Measurements from ENCODE around the gene ELOVL1.
A peak's percentile ranks its signal among the peaks of the same experiment; 100 is the strongest.
"Not testable (repeated sequence)": the region's sequence is repeated elsewhere in the genome, so short reads cannot be mapped to it uniquely, and the experiment has no call there.

Gene ELOVL1

DNA sequence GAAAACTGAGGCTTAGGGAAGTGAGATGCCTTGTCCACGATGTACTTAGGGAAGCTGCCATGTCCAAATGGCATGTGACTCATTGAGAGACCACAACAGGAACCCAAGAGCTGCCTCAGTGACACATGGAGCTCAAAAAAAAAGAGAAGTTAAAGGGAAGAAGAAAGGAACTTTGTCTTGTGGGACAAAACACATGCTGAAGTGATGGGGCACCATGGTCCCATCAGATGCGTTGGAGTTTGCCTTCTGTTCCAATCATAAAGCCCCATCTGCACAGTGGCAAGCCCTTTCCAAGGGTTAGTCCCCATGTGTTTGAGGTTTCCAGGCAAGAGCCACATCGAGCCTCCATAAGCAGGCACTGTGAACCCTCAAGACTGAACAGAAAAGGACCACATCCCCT is 13.8 kb upstream of the ELOVL1 start:
- no peak for DNase-seq (ENCODE audit: low read depth in 2 of 2)

DNA sequence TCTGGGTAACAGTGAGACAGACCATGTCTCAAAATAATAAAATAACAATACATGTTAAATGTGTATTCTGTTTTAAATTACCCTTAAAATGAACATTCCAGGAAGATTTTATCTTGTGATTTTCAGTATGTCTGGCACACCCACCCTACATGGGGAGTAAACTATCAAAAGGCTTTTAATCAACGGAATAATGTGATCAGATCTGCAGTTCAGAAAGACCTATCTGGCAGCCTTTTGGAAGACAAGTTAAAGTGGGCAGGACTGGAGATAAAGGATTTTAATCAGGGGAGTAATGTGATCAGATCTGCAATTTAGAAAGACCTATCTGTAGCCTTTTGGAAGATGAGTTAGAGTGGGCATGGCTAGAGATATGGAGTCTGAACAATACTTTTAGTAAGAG is 11.7 kb upstream of the ELOVL1 start:
- no peak for DNase-seq (ENCODE audit: low read depth in 2 of 2)

DNA sequence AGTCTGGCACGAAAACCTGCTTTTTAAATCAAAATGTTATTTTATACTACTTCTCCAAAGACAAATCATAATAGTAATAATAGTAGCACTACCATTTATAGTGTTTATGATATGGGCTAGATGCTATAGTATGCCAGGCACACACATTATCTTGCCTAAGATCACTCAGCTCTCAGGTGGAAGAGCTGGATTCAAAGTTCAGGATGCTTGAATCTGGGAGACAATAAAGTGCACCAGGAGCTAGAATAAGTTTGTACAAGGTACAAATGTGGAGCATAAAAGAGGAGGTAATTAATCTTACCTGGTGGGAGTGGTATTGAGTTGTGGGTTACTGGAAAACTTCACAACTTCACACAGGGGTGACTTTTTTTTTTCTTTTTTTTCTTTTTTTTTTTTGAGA is 10.0 kb upstream of the ELOVL1 start:
- DNase-seq (ENCODE audit: low read depth in 2 of 2), result no peak

DNA sequence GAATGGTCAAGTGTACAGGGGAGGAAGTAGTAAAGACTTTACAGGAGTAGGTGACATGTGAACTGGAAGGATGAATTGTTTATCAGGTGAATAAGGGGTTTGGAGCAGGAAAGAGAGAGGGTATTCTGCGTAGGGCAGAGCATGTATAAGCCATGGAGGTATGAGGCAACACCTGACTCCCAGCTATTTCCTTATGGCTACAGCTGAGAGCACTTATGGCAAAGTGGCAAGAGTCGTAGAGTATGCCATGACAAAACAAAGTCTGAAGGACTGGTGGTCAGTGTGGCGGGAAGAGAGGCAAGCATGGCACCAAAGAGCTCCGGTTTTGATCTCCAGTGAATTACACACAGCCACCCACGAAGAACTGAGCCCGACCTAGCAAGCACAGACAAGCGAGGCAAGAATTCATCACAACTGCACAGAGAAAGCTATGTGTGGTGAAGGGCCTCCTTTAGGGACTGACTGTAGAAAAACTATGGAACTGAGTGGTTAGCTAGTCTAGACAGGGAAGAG is 9.0 kb upstream of the ELOVL1 start:
- no peak for DNase-seq (ENCODE audit: low read depth in 2 of 2)

DNA sequence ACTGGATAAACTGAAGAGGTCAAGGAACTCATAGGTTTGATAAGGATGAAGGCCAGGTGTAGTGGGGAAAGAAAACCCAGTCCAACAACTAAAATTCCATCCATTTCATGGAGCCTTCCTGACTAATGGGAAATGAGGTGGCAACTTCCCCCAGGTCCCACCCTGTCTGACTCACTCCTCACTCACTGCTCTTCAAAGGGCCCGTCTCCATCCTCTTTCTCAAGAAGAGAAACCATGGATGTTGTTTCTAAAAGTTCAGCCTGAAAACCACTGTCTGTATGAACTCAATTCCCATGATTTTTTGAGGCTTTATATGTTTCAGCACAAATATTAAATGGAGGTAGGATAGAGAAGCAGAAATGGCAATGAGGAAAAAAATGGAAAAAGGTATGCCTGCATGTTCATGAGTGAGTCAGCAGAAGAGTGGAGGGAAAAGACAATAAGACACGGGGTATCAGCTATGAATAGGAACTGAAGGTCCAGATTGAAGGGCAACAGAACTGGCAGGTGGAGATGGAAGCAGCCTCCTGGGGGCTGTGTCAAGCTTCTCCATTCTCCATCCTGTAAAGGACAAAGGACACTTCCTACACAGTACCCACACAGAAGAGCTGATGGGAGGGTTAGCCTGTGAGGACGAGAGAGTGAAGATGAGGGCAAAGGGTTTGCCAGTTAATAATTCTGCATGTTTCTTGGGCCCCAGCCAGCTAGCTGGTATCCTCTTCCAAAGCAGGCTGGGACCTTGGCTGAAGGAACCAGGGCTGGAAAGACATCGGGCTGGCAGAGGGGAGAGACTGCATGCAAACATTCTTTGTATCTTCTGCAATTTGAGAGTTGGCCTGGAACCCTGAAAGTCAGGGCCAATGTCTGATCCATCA is 5.5 kb upstream of the ELOVL1 start:
- no peak for DNase-seq (ENCODE audit: low read depth in 2 of 2)

DNA sequence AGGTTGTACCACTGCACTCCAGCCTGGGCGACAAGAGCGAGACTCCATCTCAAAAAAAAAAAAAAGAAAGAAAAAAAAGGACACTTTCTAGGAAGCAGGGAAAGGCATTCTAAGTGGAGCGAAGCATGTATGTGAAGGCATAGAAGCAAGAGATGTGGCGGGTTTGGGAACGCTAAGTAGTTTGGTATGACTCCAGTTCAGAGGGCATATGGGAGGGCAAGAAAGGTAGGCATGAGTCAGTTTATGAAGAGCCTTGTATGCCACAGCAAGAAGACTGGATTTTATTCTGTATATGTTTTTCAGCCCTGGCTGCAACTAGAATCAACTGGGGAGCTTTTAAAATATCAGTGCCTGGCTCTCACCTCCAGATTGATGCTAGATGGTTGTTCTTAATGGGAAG is 4.4 kb upstream of the ELOVL1 start:
- DNase-seq (ENCODE audit: low read depth in 2 of 2), result no peak

DNA sequence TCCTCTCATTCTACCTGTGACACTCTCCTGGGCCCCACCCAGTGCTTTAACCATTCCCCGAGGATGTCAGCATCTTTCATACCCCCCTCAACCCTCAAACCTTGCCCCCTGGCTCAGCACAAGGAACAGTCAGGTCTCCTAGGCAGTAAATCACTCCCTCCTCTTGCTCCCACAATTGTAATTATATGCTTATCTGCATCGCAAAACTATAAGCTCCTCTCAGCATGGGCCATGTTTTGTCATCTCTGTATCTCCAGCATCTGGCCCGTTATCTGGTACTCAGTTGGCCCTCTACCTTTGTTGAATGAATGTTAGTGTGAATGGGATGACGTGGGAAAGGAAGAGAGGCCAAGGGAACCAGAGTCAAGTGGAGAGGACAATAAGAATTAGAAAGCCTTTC is 2.8 kb upstream of the ELOVL1 start:
- DNase-seq (ENCODE audit: low read depth in 2 of 2), result no peak

DNA sequence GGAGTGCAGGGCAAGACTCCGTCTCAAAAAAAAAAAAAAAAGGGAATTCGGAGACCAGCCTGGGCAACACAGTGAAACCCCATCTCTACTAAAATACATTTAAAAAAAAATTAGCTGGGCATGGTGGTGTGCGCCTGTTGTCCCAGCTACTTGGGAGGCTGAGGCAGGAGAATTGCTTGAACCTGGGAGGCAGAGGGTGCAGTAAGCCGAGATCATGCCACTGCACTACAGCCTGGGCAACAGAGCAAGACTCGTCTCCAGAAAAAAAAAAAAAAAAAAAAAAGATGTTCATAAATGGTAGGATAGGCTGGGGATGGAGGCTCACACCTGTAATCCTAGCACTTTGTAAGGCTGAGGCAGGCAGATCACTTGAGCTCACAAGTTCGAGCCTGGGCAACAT is 2.0 kb upstream of the ELOVL1 start:
- DNase-seq (ENCODE audit: low read depth in 2 of 2), result not testable (repeated sequence)

DNA sequence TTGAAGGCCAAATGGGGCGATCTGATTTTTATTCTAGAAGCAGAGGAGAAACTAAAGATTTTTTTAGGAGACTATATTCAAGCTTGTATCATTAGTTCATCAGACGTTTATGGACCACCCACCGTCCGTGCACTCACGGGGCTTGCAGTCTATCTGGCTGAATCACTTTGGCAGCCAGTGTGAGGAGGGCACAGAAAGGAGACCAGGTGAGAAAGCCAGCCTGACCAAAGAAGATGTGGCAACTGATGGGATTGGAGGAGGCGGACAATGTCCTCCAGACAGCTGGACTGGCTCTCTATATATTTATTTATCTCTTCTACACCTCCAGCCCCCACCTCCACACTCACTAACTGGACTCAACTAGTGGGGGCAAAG is 822 bp upstream of the ELOVL1 start:
- no peak for DNase-seq (ENCODE audit: low read depth in 2 of 2)

DNA sequence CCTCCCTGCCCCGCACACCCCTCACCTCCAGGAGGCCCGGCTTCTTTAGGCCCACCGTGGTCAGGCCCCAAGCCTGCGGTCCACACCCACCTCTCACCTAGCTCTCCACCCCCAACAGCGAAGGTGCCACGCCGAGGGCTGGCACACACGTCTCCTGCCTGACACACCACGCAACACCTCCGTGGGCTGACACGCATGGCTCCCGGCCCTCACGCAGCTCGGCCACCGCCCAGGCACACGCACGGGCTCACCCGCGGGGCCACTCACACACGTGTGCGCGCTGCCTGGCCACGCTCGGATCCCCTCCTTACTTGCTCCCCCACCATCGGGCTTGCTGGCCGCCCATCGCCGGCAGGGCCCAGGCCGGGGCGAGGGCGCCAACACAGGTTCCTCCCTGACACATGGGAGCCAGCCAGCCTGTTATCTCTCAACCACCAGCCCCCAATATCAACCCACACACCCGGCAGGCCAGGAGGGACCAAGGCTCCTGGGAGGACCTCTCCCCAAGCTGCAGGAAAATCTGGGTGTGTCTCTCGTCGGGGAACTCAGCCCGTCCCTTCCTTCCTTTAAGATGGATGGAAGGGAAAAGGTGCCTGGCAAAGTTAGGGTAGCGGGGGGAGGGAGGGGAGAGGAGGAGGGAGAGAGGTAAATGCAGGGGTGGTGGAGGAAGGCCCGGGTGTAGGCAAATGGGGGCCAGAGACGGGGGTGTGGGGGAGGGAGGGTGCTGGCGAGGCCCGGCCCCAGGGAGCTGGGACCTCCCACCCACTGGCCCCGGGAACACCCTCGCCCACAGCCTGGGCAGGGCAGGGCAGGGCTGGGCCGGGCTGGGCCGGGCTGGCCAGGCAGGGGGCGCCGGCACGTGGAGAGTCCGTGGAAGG is 546 bp downstream of the ELOVL1 start:
- no peak for DNase-seq (ENCODE audit: low read depth in 2 of 2)

DNA sequence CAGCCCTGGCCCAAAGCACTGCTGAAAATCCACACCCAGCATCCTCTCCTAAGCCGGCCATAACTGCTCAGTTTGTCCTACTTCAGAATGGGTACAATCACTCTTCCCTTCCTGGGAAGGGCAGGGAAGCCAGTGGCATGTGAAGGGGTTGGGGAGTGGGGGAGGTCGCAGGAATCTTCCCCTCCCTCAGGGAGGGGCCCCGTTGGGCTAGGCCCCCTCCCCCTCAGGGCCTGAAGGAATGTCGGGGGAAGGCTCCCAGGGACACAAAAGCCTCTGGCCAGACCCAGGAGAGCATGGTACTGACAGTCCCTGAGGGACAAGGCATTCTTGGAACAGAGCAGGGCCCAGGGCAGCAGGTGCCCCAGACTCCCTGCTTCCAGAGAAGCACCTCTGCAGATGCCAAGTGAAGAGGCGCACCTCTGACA is 1.2 kb downstream of the ELOVL1 start:
- DNase-seq (ENCODE audit: low read depth in 2 of 2), result no peak

DNA sequence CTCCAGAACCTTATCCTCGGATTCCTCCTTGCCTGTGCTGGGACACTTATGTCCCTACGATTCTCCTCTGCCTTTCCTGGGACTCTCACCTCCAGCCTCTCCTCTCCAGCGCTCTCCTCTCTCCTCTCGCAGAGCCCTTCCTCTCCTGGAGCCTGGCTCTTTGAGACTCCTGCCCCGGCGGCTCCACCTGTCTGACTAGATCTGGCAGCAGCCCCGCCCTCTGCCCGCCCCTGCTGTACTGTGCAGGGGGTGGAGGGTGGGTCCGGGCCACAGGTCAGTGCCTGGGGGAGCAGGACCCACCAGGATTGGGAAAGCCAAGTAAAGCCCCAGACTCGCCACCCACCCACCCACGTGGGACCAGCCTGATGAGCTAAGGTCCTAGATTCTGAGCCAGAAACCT is 1.6 kb downstream of the ELOVL1 start:
- DNase-seq (ENCODE audit: low read depth in 2 of 2), result no peak

DNA sequence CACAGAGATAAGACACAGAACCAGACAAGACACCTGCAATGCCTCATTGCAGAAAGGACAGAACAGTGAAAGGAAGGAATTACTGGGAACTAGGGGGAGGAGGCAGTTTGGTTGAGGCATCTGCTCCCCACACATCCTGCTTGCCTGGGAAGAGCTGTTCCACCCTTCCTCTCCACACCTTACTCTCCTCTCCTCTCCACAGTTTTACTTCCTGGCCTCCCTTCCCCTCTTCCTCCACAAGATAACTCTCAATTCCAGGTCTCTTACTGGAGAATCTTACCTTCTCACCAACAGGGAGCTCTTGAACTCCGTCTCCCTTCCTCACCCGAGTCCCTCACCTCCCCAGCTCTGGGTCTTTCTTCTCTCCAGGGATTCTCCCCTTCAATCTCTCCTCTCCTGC is 2.1 kb downstream of the ELOVL1 start:
- no peak for DNase-seq (ENCODE audit: low read depth in 2 of 2)

DNA sequence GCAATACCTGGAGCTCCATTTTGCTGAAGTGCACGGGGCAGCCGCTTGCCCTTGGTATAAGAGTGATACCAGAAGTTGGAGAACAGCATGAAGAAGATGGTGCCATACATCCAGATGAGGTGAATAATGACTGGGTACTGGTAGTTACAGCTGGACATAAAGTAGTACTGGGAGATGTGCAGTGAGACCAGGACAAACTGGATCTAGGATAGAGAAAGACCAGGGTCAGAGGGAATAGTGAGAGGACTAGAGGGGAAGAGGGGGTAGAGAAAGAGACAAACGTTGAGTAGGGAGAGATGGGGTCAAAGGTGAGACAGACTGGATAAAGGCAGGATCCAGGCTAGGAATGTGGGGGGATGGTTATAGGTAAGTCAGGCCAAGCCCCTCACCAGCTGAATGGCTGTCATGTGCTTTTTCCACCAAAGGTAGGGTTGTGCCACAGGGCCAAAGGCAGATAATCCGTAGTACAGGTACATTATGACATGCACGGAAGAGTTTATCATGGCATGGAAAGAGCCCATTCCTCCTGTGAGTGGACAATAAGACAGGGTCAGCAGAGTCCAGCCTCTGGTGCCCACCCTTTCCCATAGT is 3.8 kb downstream of the ELOVL1 start:
- no peak for DNase-seq (ENCODE audit: low read depth in 2 of 2)

DNA sequence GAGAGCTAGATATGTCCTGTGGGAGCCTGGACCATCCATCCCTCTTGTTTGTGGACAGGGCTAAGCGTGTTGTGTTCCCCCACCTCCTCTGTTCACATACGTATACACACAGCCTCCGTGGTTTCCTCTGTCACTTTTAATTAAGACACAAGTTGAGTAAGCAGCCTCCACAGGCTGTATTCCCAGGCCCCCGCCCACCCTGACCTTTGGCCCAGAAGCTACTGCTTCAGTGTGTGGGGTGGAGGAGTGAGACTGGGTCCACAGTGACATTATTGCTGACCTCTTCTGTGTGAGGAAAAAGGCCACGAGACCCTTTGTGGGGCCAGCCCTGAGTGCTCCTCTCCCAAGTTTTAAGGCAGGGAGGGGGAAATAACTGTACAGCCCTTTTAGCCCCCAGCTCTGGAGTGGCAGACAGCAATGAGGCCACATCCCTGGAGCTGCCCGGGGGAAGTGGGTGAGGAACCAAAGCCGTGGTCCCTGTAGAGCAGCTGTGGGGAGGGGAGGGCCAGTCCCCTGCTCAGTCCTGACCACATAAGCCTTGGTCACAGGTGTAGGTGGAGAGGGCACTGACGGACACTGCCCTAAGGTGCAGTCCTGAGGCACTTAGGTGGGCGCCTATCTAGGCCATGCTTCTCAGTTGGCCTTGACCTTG is 4.4 kb downstream of the ELOVL1 start:
- no peak for DNase-seq (ENCODE audit: low read depth in 2 of 2)

DNA sequence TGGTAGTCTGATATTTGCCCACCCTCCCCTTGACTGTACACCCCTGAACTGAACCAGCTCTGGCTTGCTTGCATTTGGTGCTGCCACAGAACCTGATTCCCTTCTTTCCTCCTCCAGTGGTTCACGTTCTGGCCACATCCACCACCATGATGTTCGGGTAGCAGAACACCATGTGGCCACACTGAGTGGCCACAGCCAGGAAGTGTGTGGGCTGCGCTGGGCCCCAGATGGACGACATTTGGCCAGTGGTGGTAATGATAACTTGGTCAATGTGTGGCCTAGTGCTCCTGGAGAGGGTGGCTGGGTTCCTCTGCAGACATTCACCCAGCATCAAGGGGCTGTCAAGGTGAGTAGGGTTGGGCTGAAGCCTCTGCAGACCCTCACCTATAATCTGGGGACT is 7.2 kb downstream of the ELOVL1 start:
- no peak for DNase-seq (ENCODE audit: low read depth in 2 of 2)

DNA sequence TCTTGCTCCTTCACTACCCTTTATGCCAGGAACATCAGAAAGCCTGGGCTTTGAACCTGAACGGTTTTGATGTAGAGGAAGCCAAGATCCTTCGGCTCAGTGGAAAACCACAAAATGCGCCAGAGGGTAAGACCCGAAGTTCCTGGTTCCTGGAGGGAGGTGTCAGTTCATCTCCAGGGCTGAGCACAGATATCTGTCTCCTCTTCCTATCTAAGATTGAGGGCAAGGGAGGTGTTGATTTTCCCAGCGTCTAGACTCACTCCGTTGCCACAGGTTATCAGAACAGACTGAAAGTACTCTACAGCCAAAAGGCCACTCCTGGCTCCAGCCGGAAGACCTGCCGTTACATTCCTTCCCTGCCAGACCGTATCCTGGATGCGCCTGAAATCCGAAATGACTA is 8.1 kb downstream of the ELOVL1 start:
- no peak for DNase-seq (ENCODE audit: low read depth in 2 of 2)

DNA sequence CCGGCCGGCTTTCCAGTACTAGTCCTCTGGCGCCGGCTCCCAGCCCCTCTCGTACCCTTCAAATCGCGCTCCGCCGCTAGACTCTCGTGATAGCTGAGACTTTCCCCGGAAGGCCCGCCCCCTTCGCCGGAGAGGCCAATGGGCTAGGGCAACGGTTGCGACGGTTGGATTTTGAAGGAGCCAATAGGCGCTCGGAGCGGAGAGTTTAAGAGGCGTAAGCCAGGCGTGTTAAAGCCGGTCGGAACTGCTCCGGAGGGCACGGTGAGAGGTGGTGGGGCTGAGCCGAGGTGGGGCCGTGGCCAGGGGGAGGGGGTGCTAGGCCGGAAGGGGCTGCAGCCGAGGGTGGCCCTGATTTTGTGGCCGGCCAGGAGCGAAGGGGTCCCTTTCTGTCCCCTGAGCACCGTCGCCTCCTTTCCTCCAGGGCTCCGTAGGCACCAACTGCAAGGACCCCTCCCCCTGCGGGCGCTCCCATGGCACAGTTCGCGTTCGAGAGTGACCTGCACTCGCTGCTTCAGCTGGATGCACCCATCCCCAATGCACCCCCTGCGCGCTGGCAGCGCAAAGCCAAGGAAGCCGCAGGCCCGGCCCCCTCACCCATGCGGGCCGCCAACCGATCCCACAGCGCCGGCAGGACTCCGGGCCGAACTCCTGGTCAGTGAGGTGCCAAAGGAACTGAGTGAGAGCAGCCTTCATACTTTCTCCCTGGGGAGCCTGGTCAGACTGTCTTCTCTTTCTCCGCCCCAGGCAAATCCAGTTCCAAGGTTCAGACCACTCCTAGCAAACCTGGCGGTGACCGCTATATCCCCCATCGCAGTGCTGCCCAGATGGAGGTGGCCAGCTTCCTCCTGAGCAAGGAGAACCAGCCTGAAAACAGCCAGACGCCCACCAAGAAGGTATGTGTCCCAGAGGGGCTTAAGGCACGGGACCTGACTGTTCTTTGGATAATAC is 8.8 kb downstream of the ELOVL1 start, which contains the start of gene CDC20:
TSS of gene CDC20 (plus strand) at position 236 of the 948 bp plus-strand sequence. CDS start at position 471, 235 bp downstream.
- DNase-seq (ENCODE audit: low read depth in 2 of 2), result peak; percentile 93

DNA sequence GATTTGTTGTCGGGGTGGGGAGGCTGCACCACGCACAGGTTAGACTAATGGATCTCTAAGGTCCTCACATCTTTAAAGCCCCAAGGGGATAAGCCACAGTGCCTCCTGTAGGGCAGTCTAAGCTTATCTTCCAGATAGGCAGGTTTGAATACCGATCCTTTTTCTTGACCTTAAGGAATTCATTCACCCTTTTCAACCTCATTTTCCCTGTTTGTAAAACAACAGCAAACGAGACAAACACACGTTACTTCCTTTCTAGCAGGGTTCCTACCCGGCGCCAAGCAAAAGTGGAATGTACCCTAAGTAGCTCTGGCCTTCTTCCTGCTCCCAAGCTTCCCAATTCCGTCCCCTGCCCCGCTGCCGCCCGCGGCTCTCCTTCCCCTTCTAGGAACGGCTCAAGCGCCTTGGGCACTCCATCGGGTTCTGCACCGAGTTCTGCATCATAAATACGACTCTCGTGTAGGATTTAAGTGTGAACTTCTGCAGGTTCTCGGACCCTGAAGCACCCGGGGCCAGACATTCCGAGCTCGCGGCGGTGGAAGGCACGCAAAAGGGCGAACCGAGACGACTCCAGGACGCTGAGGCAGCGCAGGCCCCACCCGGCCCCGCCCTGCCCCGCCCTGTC is 9.6 kb downstream of the ELOVL1 start:
- no peak for DNase-seq (ENCODE audit: low read depth in 2 of 2)

DNA sequence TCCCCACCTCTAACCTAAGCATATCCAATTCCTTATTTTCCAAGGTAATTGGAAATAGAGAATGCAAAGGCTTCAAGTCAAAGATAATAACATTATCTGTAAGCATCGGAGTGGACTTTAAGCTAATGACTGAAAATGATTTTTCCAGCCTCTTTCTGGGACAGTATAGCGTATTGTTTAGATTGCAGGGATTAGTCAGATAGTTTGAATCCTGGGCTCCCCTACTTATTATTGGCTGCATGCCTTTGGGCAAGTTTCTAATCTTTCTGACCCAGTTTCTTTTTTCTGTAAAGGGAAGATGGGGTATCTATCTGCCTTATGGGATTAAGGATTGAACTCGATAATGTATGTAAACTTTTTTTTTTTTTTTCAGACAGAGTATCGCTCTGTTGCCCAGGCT is 10.6 kb downstream of the ELOVL1 start:
- DNase-seq (ENCODE audit: low read depth in 2 of 2), result no peak

Measured in activated CD8-positive, alpha-beta memory T cell treated with anti-CD3 and anti-CD28 coated beads for 4 hours (primary cell).